NOMO-1 treated with DMSO at 0.1 percent for 48 hours (cell line): ENCODE results near the gene CAMSAP1.
A peak's percentile ranks its signal among the peaks of the same experiment; 100 is the strongest.
"Not testable (repeated sequence)": the region's sequence is repeated elsewhere in the genome, so short reads cannot be mapped to it uniquely, and the experiment has no call there.

Experiments
- DNase-seq: peaks from one replicate; lab custom pipeline; 2025; ENCODE audit not compliant: unreplicated experiment; lab: John Stamatoyannopoulos, UW

The CAMSAP1 gene

GRCh38 chr9:135901031-135901758 is 6.2 kb downstream of the CAMSAP1 start:
- no peak for DNase-seq

DNA sequence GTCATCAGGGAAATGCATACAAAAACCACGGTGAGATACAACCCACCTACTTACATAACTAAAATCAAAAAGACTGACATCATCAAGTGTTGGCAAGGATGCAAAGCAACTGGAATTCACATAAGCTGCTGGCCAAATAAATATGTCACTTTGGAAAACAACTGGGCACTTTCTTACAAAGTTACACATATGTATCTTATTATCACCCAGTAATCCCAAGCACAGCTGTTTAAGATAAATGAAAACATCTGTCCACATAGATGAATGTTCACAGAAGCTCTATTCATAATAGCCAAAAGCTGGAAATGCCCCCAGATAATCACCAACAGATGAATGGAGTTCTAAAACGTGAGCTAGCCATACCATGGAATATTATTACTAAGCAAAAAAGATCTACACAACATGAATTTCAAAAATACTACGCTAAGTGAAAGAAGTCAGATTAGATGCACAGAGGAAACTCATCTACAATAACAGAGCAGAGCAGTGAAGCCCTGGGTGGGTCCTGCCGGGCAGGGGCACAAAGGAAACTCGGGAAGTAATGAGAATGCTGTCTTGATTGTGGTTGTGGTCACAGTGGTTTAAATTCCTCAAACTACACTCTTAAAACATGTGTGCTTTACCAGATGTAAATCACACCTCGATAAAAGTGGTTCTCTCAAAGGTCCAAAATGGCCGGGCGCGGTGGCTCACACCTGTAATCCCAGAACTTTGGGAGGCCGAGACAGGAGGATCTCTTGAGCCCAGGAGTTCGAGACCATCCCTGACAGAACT is 8.5 kb downstream of the CAMSAP1 start:
- DNase-seq: no peak

DNA sequence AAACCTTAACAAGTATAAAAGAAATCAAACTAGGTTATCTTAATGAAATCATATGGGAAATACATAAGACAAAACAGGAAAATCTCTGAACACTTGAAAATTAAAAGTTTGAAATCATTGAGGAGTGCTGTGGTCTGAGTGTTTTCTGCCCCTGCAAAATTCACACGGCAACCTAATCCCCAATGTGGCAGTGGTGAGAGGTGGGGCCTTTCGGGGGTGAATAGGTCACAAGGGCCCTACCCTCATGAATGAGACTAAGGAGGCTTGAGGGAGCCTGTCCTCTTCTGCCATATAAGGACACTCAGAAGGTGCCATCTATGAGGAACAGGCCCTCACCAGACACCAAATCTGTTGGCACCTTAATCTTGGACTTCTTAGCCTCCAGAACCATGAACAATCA is 10.7 kb downstream of the CAMSAP1 start:
- no peak for DNase-seq

DNA sequence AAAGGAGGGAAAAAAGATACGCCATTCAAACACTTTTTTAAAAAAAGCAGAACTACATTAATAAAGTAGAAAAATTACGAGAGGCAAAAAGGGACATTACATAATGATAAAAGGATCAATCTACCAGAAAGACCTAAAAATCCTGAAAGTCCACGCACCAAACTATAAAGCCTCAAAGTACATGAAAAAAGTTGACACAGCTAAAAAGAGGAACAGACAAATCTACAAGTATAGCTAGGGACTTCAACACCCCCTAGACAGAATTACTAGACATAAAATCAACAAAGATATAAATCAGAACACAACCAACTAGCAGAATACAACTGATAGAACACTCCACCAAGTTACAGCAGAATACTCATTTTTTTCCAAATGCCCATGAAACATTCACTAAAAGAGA is 11.1 kb downstream of the CAMSAP1 start:
- DNase-seq: peak; percentile 47

DNA sequence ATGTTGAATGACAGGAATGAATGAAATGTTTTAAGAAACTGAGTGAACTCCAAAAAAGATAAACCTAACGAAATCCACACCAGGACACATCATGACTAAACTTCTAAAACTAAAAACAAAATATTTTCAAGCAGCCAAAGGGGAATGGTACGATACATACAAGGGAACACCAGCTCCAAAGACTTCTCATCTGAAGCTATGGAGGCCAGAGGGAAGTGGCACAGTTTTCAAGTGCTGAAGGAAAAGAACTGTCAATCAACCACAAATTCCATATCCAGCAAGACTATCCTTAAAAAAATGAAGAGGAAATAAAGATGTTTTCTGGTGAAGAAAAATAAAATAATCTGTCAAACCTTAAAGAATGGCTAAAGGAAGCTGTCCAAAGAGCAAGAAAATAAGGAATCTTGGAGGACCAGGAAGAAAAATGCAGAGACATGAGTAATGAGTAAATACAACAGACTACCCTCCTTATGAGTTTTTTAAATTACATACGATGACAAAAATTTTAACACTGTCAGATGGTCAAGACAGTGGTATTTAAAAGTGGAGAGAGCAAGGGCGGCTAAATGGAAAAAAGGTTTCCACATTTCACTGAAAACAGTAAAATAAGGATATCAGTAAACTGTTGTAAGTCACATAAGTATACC is 12.0 kb downstream of the CAMSAP1 start:
- DNase-seq: no peak

DNA sequence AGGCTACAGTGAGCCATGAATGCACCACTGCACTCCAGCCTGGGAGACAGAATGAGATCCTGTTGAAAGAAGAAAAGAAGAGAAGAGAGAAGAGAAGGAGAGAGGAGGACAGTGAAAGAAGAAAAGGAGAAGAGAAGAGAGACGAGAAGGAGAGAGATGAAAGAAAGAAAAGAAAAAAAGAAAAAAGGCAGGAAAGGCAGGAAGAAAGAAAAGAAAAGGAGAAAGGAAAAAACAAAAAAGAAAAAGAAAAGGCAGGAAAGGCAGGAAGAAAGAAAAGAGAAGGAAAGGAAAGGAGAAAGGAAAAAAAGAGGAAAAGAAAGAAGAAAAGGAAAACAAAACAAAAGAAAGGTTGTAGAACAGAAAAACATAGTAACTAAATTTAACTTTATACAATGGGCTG is 14.2 kb downstream of the CAMSAP1 start:
- no peak for DNase-seq

- not testable (repeated sequence) for DNase-seq
Measured at GRCh38 chr9:135892327-135892726, 15.0 kb downstream of the CAMSAP1 start.

- no peak for DNase-seq
Measured at GRCh38 chr9:135891027-135891631, 16.2 kb downstream of the CAMSAP1 start.

GRCh38 chr9:135890190-135891026 is 16.9 kb downstream of the CAMSAP1 start:
- no peak for DNase-seq

DNA sequence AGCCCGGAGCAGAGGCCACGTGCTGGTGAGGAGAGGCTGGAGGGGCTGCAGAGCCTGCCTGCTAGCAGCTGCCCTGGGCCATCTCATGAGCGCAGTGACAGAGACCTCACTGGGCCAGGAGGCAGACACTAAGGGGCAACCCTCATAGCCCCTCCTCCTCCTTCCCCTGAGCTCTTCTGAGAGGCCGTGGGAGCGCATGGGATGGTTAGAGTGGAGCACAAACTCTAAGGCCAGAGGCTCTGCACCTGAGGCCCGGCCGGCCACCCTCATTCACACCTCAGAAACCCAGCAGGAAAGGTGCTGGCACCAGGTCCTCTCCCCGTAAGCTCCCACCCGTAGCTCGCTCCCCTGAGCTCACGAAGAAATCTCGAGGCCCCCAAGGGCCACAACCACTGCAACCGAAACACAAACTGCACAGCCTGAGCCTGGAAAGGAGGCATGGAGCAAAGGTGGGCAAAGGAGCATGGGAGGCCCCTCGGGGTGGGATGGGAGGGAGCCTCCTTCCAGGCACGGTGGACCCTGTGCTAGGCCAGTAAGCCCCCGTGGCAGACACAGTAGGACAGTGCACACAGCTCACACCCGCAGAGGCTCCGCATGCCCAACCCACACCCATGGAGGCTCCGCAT is 17.7 kb downstream of the CAMSAP1 start:
- DNase-seq: no peak

DNA sequence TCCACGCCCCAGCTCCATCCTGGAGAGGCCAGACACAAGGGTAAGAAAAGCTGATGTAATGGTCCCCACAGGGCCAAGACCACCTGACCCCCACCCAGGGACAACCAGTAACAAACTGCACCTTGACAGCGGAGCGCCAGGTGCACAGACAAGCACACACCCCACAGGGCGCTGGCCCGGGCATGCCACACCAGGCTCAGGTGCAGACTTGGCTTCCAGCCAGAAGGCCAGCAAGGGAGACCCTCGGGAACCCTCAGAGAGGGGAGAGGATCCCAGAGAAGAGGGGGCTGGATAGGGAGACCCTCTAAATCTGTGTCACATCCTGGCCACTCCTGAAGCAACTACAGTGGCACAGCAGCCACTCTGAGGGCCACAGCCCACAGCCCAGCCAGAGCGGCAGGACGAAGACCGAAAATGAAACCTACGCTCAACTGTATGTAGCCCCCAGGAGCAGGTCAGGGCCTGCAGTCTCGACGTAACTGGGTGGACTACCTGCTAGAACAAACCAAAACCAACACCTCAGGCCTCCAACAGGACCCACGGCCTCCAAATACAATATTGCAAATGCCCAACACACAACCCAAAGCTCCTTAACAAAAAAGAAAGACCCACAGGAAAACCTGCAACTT is 18.5 kb downstream of the CAMSAP1 start:
- no peak for DNase-seq

DNA sequence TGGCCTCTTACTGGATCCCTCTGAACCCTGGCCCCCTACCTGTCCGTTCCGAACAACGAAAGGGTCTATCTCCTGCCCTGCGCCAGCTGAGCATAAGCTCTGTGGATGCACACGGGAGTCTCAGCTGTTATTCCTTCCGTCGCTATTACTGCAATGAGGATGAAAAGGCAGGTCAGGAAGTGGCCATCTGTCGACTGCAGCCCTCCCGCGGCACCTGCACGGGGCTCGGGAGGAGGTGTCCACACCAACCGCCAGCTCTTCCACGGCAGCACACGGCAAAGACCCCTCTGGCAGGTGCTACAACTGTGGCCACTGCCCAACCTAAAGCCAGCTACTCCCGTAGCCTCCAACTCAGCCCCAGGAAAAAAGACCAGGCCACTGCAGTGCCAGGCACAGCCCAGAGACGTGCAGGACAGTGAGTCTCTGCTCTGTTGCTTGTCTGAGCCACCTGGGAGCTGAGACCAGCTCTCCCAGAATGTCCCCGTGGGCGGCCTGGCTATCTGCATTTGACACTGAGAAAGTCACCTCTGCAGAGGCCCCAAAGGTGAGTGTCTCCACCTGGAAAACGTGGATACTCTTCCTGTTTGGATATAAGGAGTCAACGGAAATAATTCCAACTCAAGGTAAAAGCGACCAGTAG is 19.1 kb downstream of the CAMSAP1 start:
- DNase-seq: no peak

GRCh38 chr9:135887585-135888050 is 19.7 kb downstream of the CAMSAP1 start:
- DNase-seq: peak; percentile 93

DNA sequence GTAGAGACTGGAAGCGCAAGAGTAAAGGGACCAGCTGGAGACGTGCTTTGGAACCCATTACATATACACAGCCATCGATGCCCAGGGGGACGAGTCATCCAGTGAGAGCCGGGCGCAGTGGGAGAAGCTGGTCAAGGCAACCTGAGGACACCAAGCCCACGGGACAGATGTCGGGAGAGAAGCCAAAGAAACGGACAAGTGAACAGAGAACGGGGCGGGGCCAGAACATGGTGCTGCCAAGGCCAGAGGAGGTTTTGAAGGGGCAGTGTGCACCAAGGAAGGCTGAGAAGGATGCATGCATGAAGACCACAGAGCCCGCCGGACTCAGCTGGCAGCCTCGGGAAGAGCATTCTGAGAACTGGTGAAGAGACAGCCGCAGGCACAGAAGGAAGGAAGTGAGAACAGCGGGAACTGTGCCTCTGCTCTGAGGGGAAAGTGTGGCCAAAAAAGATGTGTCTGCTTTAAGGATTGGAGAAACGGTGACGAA is 20.3 kb downstream of the CAMSAP1 start:
- DNase-seq: peak; percentile 88

GRCh38 chr9:135886147-135886981 is 21.0 kb downstream of the CAMSAP1 start:
- DNase-seq: no peak

DNA sequence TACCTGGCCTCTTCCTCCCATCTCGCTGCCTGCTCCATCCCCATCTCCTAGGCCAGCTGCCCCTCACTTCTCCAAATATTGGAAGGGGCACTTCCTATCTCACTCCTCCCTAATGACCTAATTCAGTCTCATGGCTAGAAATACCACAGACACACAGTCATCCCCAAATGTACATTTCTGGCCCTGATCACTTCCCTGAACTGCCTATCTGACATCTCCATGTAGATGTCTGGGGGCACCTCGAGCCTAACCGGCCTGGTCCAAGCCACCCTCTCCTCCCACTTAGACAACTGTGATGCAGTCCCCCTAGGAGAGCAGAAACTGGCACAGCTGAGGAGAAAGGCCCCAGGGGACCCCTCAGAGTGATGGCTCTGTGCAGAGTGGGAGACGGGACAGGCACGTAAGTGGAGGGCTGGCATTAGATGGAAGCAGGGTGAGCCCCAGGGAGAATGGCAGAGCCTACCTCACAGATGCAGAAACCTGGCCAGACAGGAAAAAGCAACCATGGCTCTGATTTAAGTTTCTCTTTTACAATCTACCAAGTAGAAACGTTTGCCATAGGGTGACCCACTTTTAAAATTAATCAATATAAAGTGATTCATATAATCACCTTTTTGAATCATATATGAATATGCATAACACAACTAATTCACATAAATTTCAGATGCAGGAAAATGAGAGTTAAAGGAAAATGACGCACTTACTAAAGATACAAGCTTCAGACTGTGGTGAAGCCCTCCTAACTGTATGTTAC is 22.1 kb downstream of the CAMSAP1 start:
- no peak for DNase-seq

- DNase-seq: no peak
Measured at GRCh38 chr9:135884328-135885035, 22.9 kb downstream of the CAMSAP1 start.
